SK-N-SH (cell line): ENCODE measurements around the gene ATF5.

Source experiments
- EP300 ChIP-seq, 2 experiments: IDR thresholded peaks; 2 replicates each; pipeline versions ENCODE4 v1.4.0 to v1.6.1; 2012; ENCODE audit warnings: borderline replicate concordance in 1 of 2, low read depth in 1 of 2, low read length in 1 of 2
- EZH2phosphoT487 ChIP-seq: fragments of 200-600 bp; sonication (generic); IDR thresholded peaks from 2 replicates; pipeline ENCODE4 v1.6.1; 2017; ENCODE audit warnings: low read depth, mixed run types, mild to moderate bottlenecking, antibody characterized with exemption, moderate library complexity, borderline replicate concordance
- GABPA ChIP-seq: IDR thresholded peaks from 2 replicates; pipeline ENCODE4 v1.4.0; 2012; ENCODE audit warnings: low read depth, mild to moderate bottlenecking
- MEF2A ChIP-seq: IDR thresholded peaks from 2 replicates; pipeline ENCODE4 v1.4.0; 2012; ENCODE audit warnings: low read depth, borderline replicate concordance
- MXI1 ChIP-seq: IDR thresholded peaks from 2 replicates; pipeline ENCODE4 v1.6.1; 2012; ENCODE audit warnings: mild to moderate bottlenecking, low read depth, low read length, improper control_type of control experiment
- NFIC ChIP-seq: IDR thresholded peaks from 2 replicates; pipeline ENCODE4 v1.4.0; 2012; ENCODE audit warnings: borderline replicate concordance
- POLR2AphosphoS5 ChIP-seq: IDR thresholded peaks from 2 replicates; pipeline ENCODE4 v1.6.1; 2012; ENCODE audit warnings: low read depth, low read length
- REST ChIP-seq: IDR thresholded peaks from 2 replicates; pipeline ENCODE4 v1.6.1; 2012; ENCODE audit warnings: mild to moderate bottlenecking, low read depth, low read length, moderate library complexity
- RFX5 ChIP-seq: IDR thresholded peaks from 2 replicates; pipeline ENCODE4 v1.6.1; 2012; ENCODE audit warnings: mild to moderate bottlenecking, improper control_type of control experiment, low read length
- TCF12 ChIP-seq: IDR thresholded peaks from 2 replicates; pipeline ENCODE4 v1.4.0; 2012
- TF ChIP-seq, protein P1 (sequence below): fragments of 200-600 bp; sonication (generic); IDR thresholded peaks from 2 replicates; pipeline ENCODE4 v1.6.1; 2017; ENCODE audit warnings: antibody characterized with exemption, mild to moderate bottlenecking, moderate library complexity
- TF ChIP-seq, protein P2 (sequence below): IDR thresholded peaks from 2 replicates; pipeline ENCODE4 v1.4.0; 2012; ENCODE audit warnings: low read depth, borderline replicate concordance
- TF ChIP-seq, protein P3 (sequence below): IDR thresholded peaks from 2 replicates; pipeline ENCODE4 v1.4.0; 2012; ENCODE audit warnings: low read depth
- TF ChIP-seq, protein P4 (sequence below): IDR thresholded peaks from 2 replicates; pipeline ENCODE4 v1.4.0; 2012; ENCODE audit warnings: low read depth, borderline replicate concordance

GRCh38 chr19:49887037-49887664 is 41.9 kb upstream of the ATF5 start:
- TF ChIP-seq, protein P1, sequence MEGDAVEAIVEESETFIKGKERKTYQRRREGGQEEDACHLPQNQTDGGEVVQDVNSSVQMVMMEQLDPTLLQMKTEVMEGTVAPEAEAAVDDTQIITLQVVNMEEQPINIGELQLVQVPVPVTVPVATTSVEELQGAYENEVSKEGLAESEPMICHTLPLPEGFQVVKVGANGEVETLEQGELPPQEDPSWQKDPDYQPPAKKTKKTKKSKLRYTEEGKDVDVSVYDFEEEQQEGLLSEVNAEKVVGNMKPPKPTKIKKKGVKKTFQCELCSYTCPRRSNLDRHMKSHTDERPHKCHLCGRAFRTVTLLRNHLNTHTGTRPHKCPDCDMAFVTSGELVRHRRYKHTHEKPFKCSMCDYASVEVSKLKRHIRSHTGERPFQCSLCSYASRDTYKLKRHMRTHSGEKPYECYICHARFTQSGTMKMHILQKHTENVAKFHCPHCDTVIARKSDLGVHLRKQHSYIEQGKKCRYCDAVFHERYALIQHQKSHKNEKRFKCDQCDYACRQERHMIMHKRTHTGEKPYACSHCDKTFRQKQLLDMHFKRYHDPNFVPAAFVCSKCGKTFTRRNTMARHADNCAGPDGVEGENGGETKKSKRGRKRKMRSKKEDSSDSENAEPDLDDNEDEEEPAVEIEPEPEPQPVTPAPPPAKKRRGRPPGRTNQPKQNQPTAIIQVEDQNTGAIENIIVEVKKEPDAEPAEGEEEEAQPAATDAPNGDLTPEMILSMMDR = no peak
- TF ChIP-seq REST (no peak), NFIC (no peak), EP300 (IDR thresholded peaks at IDR 0.05; ENCODE audit: borderline replicate concordance in 1 of 2, low read depth in 1 of 2, low read length in 1 of 2) (no peak), MXI1 (no peak), EZH2phosphoT487 (no peak), MEF2A (no peak), POLR2AphosphoS5 (no peak), RFX5 (no peak), GABPA (no peak), TCF12 (no peak)
- TF ChIP-seq, protein P2, sequence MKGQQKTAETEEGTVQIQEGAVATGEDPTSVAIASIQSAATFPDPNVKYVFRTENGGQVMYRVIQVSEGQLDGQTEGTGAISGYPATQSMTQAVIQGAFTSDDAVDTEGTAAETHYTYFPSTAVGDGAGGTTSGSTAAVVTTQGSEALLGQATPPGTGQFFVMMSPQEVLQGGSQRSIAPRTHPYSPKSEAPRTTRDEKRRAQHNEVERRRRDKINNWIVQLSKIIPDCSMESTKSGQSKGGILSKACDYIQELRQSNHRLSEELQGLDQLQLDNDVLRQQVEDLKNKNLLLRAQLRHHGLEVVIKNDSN = no peak
- TF ChIP-seq, protein P3, sequence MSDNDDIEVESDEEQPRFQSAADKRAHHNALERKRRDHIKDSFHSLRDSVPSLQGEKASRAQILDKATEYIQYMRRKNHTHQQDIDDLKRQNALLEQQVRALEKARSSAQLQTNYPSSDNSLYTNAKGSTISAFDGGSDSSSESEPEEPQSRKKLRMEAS = no peak
- TF ChIP-seq, protein P4, sequence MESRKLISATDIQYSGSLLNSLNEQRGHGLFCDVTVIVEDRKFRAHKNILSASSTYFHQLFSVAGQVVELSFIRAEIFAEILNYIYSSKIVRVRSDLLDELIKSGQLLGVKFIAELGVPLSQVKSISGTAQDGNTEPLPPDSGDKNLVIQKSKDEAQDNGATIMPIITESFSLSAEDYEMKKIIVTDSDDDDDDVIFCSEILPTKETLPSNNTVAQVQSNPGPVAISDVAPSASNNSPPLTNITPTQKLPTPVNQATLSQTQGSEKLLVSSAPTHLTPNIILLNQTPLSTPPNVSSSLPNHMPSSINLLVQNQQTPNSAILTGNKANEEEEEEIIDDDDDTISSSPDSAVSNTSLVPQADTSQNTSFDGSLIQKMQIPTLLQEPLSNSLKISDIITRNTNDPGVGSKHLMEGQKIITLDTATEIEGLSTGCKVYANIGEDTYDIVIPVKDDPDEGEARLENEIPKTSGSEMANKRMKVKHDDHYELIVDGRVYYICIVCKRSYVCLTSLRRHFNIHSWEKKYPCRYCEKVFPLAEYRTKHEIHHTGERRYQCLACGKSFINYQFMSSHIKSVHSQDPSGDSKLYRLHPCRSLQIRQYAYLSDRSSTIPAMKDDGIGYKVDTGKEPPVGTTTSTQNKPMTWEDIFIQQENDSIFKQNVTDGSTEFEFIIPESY = no peak
